Measurements from ENCODE around the gene RTBDN.

The RTBDN gene

DNA sequence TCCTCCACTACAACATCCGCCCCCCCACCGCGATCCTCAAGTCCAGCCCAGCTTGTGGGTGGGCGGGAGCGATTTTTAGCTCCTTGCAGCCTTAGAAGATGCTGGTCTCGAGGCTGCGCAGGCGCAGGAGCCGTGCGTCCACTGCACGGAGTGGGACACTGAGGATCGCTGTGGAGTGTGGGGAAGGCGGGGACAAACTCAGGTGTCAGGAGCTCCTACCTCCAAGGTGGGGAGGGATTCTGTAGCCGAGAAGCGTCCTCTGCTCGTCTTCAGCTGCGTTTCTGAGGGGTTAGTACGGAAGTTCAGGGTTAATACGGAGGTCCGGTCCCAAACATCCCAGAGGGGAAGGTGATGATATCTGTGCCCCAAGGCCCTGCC lies at the start of gene RTBDN:
Gene RTBDN (minus strand): TSS at position 14 of the 378 bp plus-strand sequence. CDS start 4,600 bp downstream, outside the sequence.
- TF ChIP-seq, protein P1, sequence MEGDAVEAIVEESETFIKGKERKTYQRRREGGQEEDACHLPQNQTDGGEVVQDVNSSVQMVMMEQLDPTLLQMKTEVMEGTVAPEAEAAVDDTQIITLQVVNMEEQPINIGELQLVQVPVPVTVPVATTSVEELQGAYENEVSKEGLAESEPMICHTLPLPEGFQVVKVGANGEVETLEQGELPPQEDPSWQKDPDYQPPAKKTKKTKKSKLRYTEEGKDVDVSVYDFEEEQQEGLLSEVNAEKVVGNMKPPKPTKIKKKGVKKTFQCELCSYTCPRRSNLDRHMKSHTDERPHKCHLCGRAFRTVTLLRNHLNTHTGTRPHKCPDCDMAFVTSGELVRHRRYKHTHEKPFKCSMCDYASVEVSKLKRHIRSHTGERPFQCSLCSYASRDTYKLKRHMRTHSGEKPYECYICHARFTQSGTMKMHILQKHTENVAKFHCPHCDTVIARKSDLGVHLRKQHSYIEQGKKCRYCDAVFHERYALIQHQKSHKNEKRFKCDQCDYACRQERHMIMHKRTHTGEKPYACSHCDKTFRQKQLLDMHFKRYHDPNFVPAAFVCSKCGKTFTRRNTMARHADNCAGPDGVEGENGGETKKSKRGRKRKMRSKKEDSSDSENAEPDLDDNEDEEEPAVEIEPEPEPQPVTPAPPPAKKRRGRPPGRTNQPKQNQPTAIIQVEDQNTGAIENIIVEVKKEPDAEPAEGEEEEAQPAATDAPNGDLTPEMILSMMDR (IDR thresholded peaks at IDR 0.05; ENCODE audit: extremely low read depth, insufficient read depth, missing control alignments): no peak
- no peak for DNase-seq (ENCODE audit: low spot score)
- in situ Hi-C loops (cut with MboI; ENCODE audit: low pct_unique_long_range_greater_than_20kb, low sequenced_read_pairs, unreplicated experiment): no loop called here

DNA sequence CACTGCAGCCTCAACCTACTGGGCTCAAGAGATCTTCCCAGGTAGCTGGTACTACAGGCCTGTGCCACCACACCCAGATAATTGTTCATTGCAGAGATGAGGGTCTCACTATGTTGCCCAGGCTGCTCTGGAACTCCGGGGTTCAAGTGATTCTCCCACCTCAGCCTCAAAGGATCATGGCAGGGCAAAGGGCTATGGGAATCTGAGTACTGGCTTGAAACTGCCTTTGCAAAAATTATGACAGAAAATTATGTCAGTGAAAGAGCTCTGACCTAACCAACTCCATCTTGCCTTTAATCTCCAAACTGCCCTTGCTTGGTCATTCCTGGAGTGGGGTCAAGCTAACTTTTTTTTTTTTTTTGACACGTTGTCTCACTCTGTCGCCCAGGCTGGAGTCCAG lies 48.2 kb upstream of the RTBDN start:
- TF ChIP-seq, protein P1 (IDR thresholded peaks at IDR 0.05; ENCODE audit: extremely low read depth, insufficient read depth, missing control alignments): no peak
- in situ Hi-C loops (cut with MboI; ENCODE audit: low pct_unique_long_range_greater_than_20kb, low sequenced_read_pairs, unreplicated experiment): no loop called here
- DNase-seq (ENCODE audit: low spot score): no peak

DNA sequence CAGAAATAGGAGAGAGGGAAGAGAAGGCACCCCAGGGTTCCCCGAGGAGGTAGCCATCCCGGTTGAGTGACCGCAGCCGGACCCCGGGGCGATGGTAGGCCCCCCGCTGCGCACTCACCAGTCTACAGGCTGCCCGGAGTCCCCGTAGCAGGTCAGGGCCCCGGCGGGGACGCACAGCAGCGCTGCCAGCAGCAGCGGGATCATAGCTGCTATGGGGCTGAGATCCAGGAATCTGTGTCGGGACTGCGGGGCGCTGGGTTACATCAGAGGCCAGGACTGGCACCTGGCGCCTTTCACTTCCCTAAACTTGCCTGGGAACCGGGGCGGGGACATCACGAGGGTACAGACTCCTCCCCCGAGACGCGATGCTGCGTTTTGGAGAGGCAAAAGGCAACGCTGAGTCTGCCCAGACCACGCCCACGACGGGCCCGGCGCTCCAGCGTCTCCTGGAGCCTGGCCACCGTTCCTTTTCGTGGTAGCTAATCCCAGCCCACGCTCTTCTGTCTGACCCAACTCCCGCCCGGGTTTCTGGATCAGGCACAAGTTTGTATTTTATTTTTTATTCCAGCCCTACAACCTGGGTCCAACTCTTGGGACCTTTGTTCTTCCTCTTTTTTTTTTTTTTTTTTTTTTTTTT lies 46.9 kb upstream of the RTBDN start, which contains the start of gene DNASE2:
Gene DNASE2 (minus strand): TSS at position 278 of the 637 bp plus-strand sequence. CDS start 74 bp downstream, at position 204.
- in situ Hi-C loops (cut with MboI; ENCODE audit: low pct_unique_long_range_greater_than_20kb, low sequenced_read_pairs, unreplicated experiment): no loop called here
- TF ChIP-seq, protein P1 (IDR thresholded peaks at IDR 0.05; ENCODE audit: extremely low read depth, insufficient read depth, missing control alignments): no peak
- peak; percentile 98 for DNase-seq (ENCODE audit: low spot score)

DNA sequence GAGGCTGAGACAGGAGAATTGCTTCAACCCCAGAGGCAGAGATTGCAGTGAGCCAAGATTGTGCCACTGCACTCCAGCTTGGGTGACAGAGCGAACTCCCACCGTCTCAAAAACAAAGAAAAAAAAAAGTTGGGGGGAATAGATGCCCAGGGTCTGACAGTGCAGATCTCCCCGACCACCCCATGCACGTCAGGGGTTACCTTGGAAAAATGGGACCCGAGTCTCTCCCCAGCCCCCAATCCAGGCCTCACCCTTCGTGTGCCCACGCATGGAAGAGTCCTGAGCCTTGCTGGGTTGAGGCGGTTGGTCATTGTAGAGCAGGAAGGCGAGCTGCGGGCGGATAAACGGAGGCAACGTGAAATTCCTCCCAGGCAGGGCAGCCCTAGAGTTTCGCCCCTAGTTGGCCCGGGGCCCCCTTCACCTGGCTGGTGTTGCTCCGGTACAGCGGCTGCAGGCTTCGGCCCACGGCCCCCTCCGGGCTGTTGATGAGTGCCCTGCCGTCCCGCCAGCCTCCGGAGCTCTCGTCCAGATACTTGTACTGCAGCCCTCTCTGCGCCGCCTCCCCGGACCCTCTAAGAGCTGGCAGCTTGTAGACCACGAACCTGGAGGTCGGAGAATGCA lies 46.3 kb upstream of the RTBDN start:
- TF ChIP-seq, protein P1 (IDR thresholded peaks at IDR 0.05; ENCODE audit: extremely low read depth, insufficient read depth, missing control alignments): no peak
- peak; percentile 63 for DNase-seq (ENCODE audit: low spot score)
- in situ Hi-C loops (cut with MboI; ENCODE audit: low pct_unique_long_range_greater_than_20kb, low sequenced_read_pairs, unreplicated experiment): no loop called here

DNA sequence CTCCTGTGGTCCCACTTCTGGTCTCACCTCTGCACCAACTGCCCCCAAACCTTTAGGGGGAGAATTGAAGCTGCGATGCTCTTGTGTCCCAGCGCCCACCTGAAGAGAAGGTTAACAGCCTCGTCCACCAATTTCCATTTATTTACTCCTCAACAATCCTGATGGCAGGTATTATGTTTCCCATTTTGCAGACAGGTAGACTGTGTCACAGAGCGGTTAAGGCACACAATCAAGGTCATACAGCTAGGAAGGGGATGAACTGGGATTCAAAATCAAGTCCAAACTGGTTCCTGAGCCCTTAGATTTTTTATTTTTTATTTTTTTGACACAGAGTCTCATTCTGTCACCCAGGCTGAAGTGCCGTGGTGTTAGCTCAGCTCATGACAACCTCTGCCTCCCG lies 40.7 kb upstream of the RTBDN start:
- TF ChIP-seq, protein P1 (IDR thresholded peaks at IDR 0.05; ENCODE audit: extremely low read depth, insufficient read depth, missing control alignments): no peak
- no peak for DNase-seq (ENCODE audit: low spot score)
- in situ Hi-C loops (cut with MboI; ENCODE audit: low pct_unique_long_range_greater_than_20kb, low sequenced_read_pairs, unreplicated experiment): no loop called here

DNA sequence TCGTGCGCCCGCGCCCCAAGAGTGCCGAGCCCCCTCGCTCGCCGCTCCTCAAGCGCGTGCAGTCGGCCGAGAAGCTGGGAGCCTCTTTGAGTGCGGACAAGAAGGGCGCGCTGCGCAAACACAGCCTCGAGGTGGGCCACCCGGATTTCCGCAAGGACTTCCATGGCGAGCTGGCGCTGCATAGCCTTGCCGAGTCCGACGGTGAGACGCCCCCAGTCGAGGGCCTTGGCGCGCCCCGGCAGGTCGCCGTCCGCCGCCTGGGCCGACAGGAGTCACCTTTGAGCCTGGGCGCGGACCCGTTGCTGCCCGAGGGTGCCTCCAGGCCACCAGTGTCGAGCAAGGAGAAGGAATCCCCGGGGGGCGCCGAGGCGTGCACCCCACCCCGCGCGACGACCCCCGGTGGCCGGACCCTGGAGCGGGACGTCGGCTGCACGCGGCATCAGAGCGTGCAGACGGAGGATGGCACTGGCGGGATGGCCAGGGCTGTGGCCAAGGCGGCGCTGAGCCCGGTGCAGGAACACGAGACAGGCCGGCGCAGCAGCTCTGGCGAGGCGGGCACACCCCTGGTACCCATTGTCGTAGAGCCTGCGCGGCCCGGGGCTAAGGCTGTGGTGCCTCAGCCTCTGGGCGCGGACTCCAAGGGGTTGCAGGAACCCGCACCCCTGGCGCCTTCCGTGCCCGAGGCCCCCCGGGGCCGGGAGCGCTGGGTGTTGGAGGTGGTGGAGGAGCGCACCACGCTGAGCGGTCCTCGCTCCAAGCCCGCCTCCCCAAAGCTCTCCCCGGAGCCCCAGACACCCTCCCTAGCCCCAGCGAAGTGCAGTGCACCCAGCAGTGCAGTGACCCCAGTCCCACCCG lies 39.7 kb upstream of the RTBDN start:
- no peak for DNase-seq (ENCODE audit: low spot score)
- TF ChIP-seq, protein P1 (IDR thresholded peaks at IDR 0.05; ENCODE audit: extremely low read depth, insufficient read depth, missing control alignments): no peak
- in situ Hi-C loops (cut with MboI; ENCODE audit: low pct_unique_long_range_greater_than_20kb, low sequenced_read_pairs, unreplicated experiment): no loop called here
